ENCODE measurements around the gene SPRY2.

The SPRY2 gene

DNA sequence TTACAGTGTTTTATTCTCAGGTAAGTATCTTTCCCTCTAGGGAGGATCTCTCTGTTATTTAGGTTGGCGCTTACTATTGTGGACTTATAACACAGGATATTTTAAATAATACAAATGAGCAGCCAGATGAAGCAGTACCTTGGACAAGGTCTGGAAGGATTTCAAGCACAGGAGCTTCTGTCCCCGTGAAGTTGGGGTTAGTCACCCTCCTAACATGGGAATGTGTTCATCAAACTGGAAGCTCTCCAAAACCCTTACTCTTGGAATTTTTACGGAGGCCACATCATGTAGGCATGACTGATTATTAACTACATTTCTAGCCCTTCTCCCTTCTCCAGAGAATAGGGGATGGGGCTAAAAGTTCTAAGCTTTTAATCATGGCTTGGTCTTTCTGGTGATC, 38.3 kb upstream of the SPRY2 start (continued):
- TF ChIP-seq, protein P1, sequence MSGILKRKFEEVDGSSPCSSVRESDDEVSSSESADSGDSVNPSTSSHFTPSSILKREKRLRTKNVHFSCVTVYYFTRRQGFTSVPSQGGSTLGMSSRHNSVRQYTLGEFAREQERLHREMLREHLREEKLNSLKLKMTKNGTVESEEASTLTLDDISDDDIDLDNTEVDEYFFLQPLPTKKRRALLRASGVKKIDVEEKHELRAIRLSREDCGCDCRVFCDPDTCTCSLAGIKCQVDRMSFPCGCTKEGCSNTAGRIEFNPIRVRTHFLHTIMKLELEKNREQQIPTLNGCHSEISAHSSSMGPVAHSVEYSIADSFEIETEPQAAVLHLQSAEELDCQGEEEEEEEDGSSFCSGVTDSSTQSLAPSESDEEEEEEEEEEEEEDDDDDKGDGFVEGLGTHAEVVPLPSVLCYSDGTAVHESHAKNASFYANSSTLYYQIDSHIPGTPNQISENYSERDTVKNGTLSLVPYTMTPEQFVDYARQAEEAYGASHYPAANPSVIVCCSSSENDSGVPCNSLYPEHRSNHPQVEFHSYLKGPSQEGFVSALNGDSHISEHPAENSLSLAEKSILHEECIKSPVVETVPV (CRISPR knock-in tag; IDR thresholded peaks at IDR 0.05) = no peak
- no peak for TF ChIP-seq ZFP3 (CRISPR knock-in tag; IDR thresholded peaks at IDR 0.05)
- no peak for TF ChIP-seq ARNTL (CRISPR knock-in tag; IDR thresholded peaks at IDR 0.05; ENCODE audit: borderline replicate concordance, low read depth)
- no peak for TF ChIP-seq TOX (CRISPR knock-in tag; IDR thresholded peaks at IDR 0.05; ENCODE audit: borderline replicate concordance)
- TF ChIP-seq ZC3H10 (CRISPR knock-in tag; IDR thresholded peaks at IDR 0.05) = no peak
- no peak for TF ChIP-seq ISL1 (CRISPR knock-in tag; IDR thresholded peaks at IDR 0.05)
- TF ChIP-seq RARB (CRISPR knock-in tag; IDR thresholded peaks at IDR 0.05) = no peak
- TF ChIP-seq SNAI2 (CRISPR knock-in tag; IDR thresholded peaks at IDR 0.05) = no peak
- no peak for TF ChIP-seq OSR1 (CRISPR knock-in tag; IDR thresholded peaks at IDR 0.05)
- no peak for TF ChIP-seq ZFP30 (CRISPR knock-in tag; IDR thresholded peaks at IDR 0.05)

DNA sequence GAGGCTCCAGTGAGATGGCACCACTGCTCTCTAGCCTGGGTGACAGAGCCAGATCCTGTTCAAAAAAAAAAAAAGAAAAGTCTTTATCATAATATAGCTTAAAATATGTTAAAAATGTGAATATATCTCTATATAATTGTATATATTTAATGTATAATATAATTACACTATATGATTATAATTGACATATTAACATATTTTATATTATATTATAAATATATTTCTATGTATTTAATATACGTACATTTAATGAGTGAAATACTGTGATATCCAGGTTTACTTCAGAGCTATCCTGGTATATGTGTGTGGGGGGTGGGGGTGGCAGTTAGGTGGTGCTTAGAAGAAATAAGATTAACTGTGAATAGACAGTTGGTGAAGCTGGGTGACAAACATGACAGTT, 35.6 kb upstream of the SPRY2 start:
- no peak for ATAC-seq
- TF ChIP-seq RARB (CRISPR knock-in tag; IDR thresholded peaks at IDR 0.05) (no peak), CSDC2 (CRISPR knock-in tag; IDR thresholded peaks at IDR 0.05) (no peak), TOX (CRISPR knock-in tag; IDR thresholded peaks at IDR 0.05; ENCODE audit: borderline replicate concordance) (no peak), ZNF8 (CRISPR knock-in tag; IDR thresholded peaks at IDR 0.05) (no peak), ZNF565 (CRISPR knock-in tag; conservative IDR thresholded peaks at IDR 0.05; ENCODE audit: low read depth) (no peak), BACH2 (CRISPR knock-in tag; IDR thresholded peaks at IDR 0.05; ENCODE audit: borderline replicate concordance) (no peak), ESRRG (CRISPR knock-in tag; IDR thresholded peaks at IDR 0.05) (no peak), PPARA (CRISPR knock-in tag; IDR thresholded peaks at IDR 0.05; ENCODE audit: borderline replicate concordance) (no peak), GLIS3 (CRISPR knock-in tag; IDR thresholded peaks at IDR 0.05) (no peak), ISL1 (CRISPR knock-in tag; IDR thresholded peaks at IDR 0.05) (no peak), ZC3H10 (CRISPR knock-in tag; IDR thresholded peaks at IDR 0.05) (no peak)
- TF ChIP-seq, protein P2, sequence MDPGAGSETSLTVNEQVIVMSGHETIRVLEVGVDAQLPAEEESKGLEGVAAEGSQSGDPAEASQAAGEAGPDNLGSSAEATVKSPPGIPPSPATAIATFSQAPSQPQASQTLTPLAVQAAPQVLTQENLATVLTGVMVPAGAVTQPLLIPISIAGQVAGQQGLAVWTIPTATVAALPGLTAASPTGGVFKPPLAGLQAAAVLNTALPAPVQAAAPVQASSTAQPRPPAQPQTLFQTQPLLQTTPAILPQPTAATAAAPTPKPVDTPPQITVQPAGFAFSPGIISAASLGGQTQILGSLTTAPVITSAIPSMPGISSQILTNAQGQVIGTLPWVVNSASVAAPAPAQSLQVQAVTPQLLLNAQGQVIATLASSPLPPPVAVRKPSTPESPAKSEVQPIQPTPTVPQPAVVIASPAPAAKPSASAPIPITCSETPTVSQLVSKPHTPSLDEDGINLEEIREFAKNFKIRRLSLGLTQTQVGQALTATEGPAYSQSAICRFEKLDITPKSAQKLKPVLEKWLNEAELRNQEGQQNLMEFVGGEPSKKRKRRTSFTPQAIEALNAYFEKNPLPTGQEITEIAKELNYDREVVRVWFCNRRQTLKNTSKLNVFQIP (CRISPR knock-in tag; IDR thresholded peaks at IDR 0.05; ENCODE audit: borderline replicate concordance, low read depth) = no peak
- TF ChIP-seq, protein P3, sequence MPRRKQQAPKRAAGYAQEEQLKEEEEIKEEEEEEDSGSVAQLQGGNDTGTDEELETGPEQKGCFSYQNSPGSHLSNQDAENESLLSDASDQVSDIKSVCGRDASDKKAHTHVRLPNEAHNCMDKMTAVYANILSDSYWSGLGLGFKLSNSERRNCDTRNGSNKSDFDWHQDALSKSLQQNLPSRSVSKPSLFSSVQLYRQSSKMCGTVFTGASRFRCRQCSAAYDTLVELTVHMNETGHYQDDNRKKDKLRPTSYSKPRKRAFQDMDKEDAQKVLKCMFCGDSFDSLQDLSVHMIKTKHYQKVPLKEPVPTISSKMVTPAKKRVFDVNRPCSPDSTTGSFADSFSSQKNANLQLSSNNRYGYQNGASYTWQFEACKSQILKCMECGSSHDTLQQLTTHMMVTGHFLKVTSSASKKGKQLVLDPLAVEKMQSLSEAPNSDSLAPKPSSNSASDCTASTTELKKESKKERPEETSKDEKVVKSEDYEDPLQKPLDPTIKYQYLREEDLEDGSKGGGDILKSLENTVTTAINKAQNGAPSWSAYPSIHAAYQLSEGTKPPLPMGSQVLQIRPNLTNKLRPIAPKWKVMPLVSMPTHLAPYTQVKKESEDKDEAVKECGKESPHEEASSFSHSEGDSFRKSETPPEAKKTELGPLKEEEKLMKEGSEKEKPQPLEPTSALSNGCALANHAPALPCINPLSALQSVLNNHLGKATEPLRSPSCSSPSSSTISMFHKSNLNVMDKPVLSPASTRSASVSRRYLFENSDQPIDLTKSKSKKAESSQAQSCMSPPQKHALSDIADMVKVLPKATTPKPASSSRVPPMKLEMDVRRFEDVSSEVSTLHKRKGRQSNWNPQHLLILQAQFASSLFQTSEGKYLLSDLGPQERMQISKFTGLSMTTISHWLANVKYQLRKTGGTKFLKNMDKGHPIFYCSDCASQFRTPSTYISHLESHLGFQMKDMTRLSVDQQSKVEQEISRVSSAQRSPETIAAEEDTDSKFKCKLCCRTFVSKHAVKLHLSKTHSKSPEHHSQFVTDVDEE (CRISPR knock-in tag; IDR thresholded peaks at IDR 0.05) = no peak

DNA sequence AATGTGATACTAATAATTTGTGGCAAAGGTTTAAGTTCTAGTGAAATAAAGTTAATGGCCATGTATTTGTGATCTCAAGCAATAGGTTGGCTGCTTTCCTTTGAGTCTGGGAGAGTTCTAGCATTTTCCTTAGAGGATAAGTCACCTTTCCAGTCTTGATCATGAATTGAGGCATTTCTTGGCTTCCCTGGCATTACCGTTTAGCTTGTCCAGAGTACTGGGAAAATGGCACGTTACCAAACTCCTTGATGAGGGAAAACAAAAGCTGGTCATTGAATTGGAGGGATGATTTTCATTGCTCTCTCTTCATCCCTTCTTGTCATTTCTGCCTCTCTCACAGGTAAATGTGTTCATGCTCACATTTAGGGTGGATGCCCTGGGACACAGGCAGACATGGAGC, 34.0 kb upstream of the SPRY2 start:
- TF ChIP-seq BACH2 (CRISPR knock-in tag; IDR thresholded peaks at IDR 0.05; ENCODE audit: borderline replicate concordance) (no peak), ZNF70 (CRISPR knock-in tag; IDR thresholded peaks at IDR 0.05) (no peak), ZFP30 (CRISPR knock-in tag; IDR thresholded peaks at IDR 0.05) (no peak), OSR1 (CRISPR knock-in tag; IDR thresholded peaks at IDR 0.05) (no peak), TCF4 (CRISPR knock-in tag; IDR thresholded peaks at IDR 0.05; ENCODE audit: borderline replicate concordance) (no peak), ZC3H10 (CRISPR knock-in tag; IDR thresholded peaks at IDR 0.05) (no peak), ZNF565 (CRISPR knock-in tag; conservative IDR thresholded peaks at IDR 0.05; ENCODE audit: low read depth) (no peak), TOX (CRISPR knock-in tag; IDR thresholded peaks at IDR 0.05; ENCODE audit: borderline replicate concordance) (no peak), ZFP3 (CRISPR knock-in tag; IDR thresholded peaks at IDR 0.05) (no peak), PPARA (CRISPR knock-in tag; IDR thresholded peaks at IDR 0.05; ENCODE audit: borderline replicate concordance) (no peak), ISL1 (CRISPR knock-in tag; IDR thresholded peaks at IDR 0.05) (no peak)
- TF ChIP-seq, protein P1 (CRISPR knock-in tag; IDR thresholded peaks at IDR 0.05) = no peak
- TF ChIP-seq, protein P4, sequence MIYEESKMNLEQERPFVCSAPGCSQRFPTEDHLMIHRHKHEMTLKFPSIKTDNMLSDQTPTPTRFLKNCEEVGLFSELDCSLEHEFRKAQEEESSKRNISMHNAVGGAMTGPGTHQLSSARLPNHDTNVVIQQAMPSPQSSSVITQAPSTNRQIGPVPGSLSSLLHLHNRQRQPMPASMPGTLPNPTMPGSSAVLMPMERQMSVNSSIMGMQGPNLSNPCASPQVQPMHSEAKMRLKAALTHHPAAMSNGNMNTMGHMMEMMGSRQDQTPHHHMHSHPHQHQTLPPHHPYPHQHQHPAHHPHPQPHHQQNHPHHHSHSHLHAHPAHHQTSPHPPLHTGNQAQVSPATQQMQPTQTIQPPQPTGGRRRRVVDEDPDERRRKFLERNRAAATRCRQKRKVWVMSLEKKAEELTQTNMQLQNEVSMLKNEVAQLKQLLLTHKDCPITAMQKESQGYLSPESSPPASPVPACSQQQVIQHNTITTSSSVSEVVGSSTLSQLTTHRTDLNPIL (CRISPR knock-in tag; IDR thresholded peaks at IDR 0.05; ENCODE audit: low read depth) = no peak
- TF ChIP-seq, protein P2 (CRISPR knock-in tag; IDR thresholded peaks at IDR 0.05; ENCODE audit: borderline replicate concordance, low read depth) = no peak
- TF ChIP-seq, protein P5, sequence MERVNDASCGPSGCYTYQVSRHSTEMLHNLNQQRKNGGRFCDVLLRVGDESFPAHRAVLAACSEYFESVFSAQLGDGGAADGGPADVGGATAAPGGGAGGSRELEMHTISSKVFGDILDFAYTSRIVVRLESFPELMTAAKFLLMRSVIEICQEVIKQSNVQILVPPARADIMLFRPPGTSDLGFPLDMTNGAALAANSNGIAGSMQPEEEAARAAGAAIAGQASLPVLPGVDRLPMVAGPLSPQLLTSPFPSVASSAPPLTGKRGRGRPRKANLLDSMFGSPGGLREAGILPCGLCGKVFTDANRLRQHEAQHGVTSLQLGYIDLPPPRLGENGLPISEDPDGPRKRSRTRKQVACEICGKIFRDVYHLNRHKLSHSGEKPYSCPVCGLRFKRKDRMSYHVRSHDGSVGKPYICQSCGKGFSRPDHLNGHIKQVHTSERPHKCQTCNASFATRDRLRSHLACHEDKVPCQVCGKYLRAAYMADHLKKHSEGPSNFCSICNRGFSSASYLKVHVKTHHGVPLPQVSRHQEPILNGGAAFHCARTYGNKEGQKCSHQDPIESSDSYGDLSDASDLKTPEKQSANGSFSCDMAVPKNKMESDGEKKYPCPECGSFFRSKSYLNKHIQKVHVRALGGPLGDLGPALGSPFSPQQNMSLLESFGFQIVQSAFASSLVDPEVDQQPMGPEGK (CRISPR knock-in tag; IDR thresholded peaks at IDR 0.05; ENCODE audit: borderline replicate concordance) = no peak
- no peak for ATAC-seq
